ENCODE data around the gene DNAJC12.

- TF ChIP-seq CTCF (conservative IDR thresholded peaks at IDR 0.05; ENCODE audit: low read length) (no peak), EZH2phosphoT487 (IDR thresholded peaks at IDR 0.05; ENCODE audit: borderline replicate concordance, low read depth, low read length) (no peak)
These were observed 13.2 kb upstream of the DNAJC12 start for GRCh38 chr10:67851186-67851585.

All from OCI-LY7 (cell line).